NB4 (cell line): ENCODE measurements around the gene AFAP1L2.

ENCODE experiments used
- CTCF ChIP-seq: IDR thresholded peaks from one replicate; pipeline ENCODE4 v1.5.1; 2012; ENCODE audit warnings: low read depth, low read length
- POLR2A ChIP-seq: IDR thresholded peaks from 2 replicates; pipeline ENCODE4 v1.6.1; 2011; ENCODE audit warnings: mild to moderate bottlenecking; ENCODE audit not compliant: insufficient read length; ENCODE audit errors: extremely low read depth

GRCh38 chr10:114276671-114277070, 127.6 kb downstream of the AFAP1L2 start:
- no peak for TF ChIP-seq POLR2A
- no peak for TF ChIP-seq CTCF
